Colonic mucosa (tissue), 4 donors: ENCODE results near the gene UHRF2. TPM values are rescaled to one million over a fixed set of nuclear protein-coding genes. Genes with fewer than 3 reads are reported as not detected.

Source experiments
- DNase-seq: peaks from one replicate; pipeline ENCODE4 v3.0.0-alpha.2; 2020
- H3K27ac ChIP-seq: fragments of 200-600 bp; one replicate; pipeline ENCODE4 v1.8.0; 2021
- H3K27me3 ChIP-seq: fragments of 200-600 bp; one replicate; pipeline ENCODE4 v1.8.0; 2021
- H3K36me3 ChIP-seq: fragments of 200-600 bp; one replicate; pipeline ENCODE4 v1.8.0; 2021
- H3K4me1 ChIP-seq: fragments of 200-600 bp; one replicate; pipeline ENCODE4 v1.8.0; 2021; ENCODE audit warnings: mild to moderate bottlenecking
- H3K4me3 ChIP-seq: fragments of 200-600 bp; one replicate; pipeline ENCODE4 v1.8.0; 2021
- H3K9ac ChIP-seq, 2 donors: one replicate each; pipeline ENCODE4 v1.7.0; 2013; ENCODE audit warnings: control low read depth in 2 of 2, low read depth in 2 of 2, low read length in 2 of 2
- H3K9me3 ChIP-seq: fragments of 200-600 bp; one replicate; pipeline ENCODE4 v1.8.0; 2021
- intact Hi-C: fragments of 100-400 bp; cut with DNase I; formaldehyde crosslinking; loops from one replicate; pipeline ENCODE4 v1.14.1; 2022
- total RNA-seq, 2 donors: library from RNA; stranded (reverse); fragmentation: NEBNext Ultra II Directional in 1 of 2; extraction: Animal tissue kit (Norgen Biotek cat#: 25700) in 1 of 2; gene quantifications; one replicate each; pipeline ENCODE4 v1.2.1, GENCODE V29; 2021
- TF ChIP-seq, protein P1 (sequence below): fragments of 200-600 bp; IDR thresholded peaks from one replicate; pipeline ENCODE4 v1.8.0; 2022; ENCODE audit warnings: antibody characterized with exemption, mild to moderate bottlenecking
- donor health status: healthy.
- donor health status: DM: no; HTN: no; CAD: no.
- donor health status: DM: no; HTN: no; CAD: no.

The UHRF2 gene
- total RNA-seq, 2 donors from 2014 or later: 30.8 to 33.4 TPM

DNA sequence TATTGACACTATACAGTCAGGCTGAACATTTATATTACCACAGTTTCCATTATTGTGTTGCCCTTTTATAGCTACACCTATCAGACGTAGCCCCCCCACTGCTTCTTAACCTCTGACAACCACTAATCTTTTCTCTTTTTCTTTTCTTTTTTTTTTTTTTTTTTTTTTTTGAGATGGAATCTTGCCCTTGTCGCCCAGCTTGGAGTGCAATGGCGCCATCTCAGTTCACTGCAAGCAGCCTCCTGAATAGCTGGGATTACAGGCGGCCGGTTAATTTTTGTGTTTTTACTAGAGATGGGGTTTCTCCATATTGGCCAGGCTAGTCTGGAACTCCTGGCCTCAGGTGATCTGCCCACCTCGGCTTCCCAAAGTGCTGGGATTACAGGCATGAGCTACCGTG lies 75.4 kb downstream of the UHRF2 start:
- no peak overlapping the region for H3K9ac ChIP-seq
- no peak overlapping the region for H3K27ac ChIP-seq
- no peaks in the 10 kb centered on the region for H3K9me3 ChIP-seq
- TF ChIP-seq, protein P1, sequence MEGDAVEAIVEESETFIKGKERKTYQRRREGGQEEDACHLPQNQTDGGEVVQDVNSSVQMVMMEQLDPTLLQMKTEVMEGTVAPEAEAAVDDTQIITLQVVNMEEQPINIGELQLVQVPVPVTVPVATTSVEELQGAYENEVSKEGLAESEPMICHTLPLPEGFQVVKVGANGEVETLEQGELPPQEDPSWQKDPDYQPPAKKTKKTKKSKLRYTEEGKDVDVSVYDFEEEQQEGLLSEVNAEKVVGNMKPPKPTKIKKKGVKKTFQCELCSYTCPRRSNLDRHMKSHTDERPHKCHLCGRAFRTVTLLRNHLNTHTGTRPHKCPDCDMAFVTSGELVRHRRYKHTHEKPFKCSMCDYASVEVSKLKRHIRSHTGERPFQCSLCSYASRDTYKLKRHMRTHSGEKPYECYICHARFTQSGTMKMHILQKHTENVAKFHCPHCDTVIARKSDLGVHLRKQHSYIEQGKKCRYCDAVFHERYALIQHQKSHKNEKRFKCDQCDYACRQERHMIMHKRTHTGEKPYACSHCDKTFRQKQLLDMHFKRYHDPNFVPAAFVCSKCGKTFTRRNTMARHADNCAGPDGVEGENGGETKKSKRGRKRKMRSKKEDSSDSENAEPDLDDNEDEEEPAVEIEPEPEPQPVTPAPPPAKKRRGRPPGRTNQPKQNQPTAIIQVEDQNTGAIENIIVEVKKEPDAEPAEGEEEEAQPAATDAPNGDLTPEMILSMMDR: no peak
- H3K4me3 ChIP-seq: no peak overlapping the region
- H3K27me3 ChIP-seq: no peaks in the 10 kb centered on the region
- H3K4me1 ChIP-seq: no peaks in the 10 kb centered on the region
- intact Hi-C loops: no loop called here
- no peak for DNase-seq
- H3K36me3 ChIP-seq: no peaks in the 10 kb centered on the region

GRCh38 chr9:6489099-6489498 lies 76.1 kb downstream of the UHRF2 start:
- Histone ChIP-seq H3K4me1 (no peaks in the 10 kb centered on the region), H3K27ac (no peak overlapping the region), H3K27me3 (no peaks in the 10 kb centered on the region), H3K36me3 (no peaks in the 10 kb centered on the region), H3K9me3 (no peaks in the 10 kb centered on the region), H3K4me3 (no peak overlapping the region), H3K9ac (no peak overlapping the region)
- DNase-seq: no peak
- intact Hi-C loops: no loop called here
- TF ChIP-seq, protein P1: no peak

GRCh38 chr9:6490863-6491262 lies 77.9 kb downstream of the UHRF2 start:
- Histone ChIP-seq H3K27me3 (no peaks in the 10 kb centered on the region), H3K9ac (no peak overlapping the region), H3K4me3 (no peak overlapping the region), H3K36me3 (no peaks in the 10 kb centered on the region), H3K9me3 (no peaks in the 10 kb centered on the region), H3K27ac (no peak overlapping the region), H3K4me1 (no peaks in the 10 kb centered on the region)
- intact Hi-C loops: loop anchor here (10.0 kb wide), 1 partner anchor 74 kb away; no protein-coding TSS in a partner anchor
- TF ChIP-seq, protein P1: no peak
- no peak for DNase-seq

GRCh38 chr9:6495466-6495865 lies 82.5 kb downstream of the UHRF2 start:
- intact Hi-C loops: loop anchor here (10.0 kb wide), 1 partner anchor 69 kb away; no protein-coding TSS in a partner anchor
- TF ChIP-seq, protein P1: no peak
- H3K27ac ChIP-seq: no peak overlapping the region
- no peak overlapping the region for H3K4me3 ChIP-seq
- no peak overlapping the region for H3K9ac ChIP-seq
- no peaks in the 10 kb centered on the region for H3K27me3 ChIP-seq
- no peaks in the 10 kb centered on the region for H3K9me3 ChIP-seq
- H3K4me1 ChIP-seq: no peaks in the 10 kb centered on the region
- no peak for DNase-seq
- peaks cover 5% of the 10 kb centered on the region for H3K36me3 ChIP-seq

GRCh38 chr9:6498982-6499381 lies 86.0 kb downstream of the UHRF2 start:
- DNase-seq: no peak
- Histone ChIP-seq H3K9ac (no peak overlapping the region), H3K4me1 (no peaks in the 10 kb centered on the region), H3K4me3 (no peak overlapping the region), H3K36me3 (peaks cover 5% of the 10 kb centered on the region), H3K27me3 (no peaks in the 10 kb centered on the region), H3K9me3 (no peaks in the 10 kb centered on the region), H3K27ac (no peak overlapping the region)
- TF ChIP-seq, protein P1: no peak
- intact Hi-C loops: loop anchor here (10.0 kb wide), 1 partner anchor 66 kb away; no protein-coding TSS in a partner anchor
